ENCODE results near the gene ARL15.

The ARL15 gene

DNA sequence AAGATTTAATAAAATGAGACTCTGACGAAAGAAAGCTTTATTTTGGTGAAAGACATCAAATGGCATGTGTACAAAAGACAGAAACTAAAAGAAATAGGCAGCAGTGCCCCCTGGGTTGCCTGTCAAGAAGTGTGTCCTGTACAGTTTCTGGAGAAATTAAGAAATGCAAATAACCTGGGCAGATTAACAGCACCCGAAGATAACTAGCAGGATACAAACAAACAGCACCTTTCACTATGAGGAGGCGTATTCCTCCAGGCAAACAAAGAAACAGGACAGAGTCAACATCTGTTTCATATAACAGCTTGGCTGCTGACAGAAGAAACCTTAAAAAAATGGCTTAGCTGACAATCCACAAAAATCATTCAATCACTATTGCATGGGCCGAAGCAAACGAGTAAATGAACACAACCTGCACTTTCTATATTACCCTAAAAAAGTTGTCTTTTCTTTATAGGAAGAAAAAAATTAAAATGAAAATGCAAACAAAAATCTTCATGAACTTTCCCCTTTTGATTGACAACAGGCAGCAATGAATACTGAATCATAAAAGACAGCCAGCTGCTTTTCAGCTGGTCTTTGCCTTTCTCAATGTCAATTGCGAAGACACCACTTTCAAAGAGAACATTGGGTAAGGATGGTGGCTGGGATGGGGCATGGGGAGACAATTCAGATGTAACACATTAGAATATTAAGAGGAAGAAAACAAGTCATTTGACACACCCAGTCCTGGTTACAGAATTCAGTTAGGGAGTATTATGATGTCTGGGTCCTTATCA, 162.1 kb downstream of the ARL15 start:
- DNase-seq (ENCODE audit: low spot score), result no peak

DNA sequence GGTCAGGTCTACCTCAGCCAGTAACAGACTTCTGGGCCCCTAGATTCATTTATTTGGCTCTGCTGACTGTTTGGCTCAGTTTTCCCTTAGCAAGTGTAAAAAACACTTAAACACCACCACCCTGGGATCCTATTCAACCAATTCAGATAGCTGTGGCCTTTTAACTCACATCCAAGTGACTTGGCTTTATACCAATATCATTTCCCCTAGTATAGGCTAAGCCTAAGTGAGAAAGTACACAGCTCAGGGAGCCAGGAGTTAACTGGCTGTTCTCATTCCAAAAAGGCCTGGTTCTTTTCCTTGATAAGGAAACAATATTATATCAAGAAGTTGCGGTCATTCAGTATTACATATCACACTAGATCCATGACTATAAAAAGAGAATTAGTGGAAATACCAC, 163.5 kb downstream of the ARL15 start:
- no peak for DNase-seq (ENCODE audit: low spot score)

DNA sequence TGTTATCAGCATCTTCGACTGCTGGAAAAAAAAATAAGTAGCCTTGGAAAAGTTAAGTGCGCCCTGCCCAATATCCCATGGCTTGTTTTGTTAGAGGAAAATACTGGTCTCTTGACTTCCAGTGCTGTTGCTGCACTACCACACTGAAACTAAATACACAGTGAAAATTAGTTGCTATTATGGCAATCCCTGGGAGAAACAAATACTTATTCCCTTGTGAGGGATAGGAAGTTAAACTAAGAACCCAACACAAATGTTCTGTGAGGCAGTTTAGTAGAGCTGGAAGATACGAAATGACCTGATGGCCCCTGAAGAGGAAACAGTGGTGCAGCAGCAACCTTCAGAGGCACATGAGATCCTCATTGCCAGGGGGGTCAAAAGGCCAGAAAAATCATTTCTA, 164.0 kb downstream of the ARL15 start:
- no peak for DNase-seq (ENCODE audit: low spot score)

DNA sequence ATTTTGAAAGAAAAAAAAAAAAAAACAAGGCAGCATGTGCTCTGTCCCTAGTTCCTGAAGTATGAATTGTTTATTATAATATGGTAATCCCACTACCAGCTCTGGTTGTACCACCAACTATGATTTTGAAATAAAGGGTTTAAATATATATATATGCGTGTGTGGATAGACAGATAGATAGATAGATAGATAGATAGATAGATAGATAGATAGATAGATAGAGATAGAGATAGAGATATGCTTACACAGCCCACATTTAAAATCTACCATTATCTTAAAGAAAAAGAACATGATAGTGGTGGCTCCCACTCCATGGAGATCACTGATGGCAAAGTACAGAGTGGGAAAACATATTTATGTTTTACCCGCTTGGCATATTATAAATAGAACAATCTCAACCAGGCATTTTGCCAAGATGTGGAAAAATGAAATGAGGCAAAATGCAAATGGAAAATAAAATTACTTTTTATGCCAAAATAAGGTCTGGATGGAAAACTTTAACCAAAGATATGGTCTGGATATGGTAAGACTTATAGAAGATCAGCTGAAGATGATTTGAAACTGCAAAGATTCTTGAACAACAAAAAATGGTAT, 170.0 kb downstream of the ARL15 start:
- no peak for DNase-seq (ENCODE audit: low spot score)

DNA sequence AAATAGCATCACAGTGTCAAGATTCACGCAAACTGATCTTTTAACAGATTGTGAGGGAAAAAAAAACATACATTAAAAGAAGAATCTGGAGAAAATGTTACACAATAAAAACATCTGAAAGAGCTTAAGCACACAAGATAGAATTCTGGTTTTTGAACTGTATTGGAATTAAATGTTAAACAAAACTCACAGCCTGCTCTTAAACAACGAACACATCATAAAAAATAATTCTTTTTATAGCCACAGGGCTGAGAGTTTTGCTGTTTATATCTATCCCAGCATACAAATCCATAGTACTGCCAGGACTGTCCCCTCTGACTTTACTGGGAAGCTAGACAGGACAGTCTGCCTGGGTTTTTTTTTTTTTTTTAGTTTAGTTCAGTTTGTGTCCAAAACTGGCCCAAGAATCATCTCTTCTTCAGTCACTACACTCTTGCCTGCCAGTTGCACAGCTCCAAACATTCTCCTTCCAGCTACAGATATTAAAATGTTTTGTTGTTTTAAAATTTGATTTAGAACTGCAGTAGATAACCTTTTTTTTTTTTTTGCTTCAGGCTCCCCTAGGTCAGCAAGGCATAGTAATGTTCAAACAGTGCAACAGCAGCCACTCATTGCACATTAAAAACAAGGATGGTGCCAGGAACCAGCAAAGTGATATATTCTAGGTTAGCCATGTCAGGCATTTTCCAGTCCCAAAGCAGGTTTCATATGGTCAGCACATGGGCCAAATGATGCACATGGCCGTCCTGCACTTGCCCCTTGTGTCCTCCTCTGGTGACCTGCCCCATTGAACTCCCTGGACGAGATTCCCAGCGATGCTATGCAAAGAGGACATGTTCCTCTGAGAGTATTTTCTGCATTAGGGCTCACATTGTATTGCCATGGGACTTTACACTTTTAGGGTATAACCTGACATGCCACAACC, 173.6 kb downstream of the ARL15 start:
- no peak for DNase-seq (ENCODE audit: low spot score)

DNA sequence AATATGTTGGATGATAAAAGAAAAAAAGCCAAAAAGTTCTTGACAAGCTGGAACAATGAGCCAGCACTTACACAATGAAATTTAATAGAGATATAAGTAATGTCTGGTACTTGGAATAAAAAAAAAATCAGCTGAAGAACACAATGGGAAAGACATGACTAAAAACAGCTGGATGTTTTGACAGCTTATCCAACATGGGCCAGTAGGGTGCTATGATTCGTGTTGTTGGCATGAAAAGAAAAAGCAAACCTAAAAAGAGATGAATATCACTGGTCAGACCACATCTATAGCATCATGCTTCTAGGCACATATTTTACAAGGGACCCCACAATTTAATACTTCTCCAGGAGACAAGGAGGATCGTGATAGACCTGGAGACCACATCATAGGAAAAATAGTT, 175.3 kb downstream of the ARL15 start:
- DNase-seq (ENCODE audit: low spot score), result peak; percentile 32

DNA sequence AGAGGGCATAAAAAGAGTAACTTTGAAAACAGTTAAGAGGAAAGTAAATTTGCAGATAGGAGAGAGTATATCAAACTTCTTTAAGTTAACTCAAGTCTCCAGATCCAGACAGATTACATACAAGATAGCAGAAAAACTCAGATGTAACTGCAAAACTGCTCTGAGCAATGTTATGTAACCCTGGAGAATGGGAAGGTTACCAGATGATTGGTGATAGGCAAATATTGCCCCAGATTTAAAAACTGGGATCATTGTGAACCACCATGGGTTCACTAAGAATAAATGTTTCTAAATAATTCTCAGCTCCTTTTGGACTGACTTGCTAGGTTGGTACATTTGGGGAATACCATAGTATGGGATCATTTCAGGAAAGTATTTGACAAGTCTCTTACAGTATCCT, 176.5 kb downstream of the ARL15 start:
- no peak for DNase-seq (ENCODE audit: low spot score)

DNA sequence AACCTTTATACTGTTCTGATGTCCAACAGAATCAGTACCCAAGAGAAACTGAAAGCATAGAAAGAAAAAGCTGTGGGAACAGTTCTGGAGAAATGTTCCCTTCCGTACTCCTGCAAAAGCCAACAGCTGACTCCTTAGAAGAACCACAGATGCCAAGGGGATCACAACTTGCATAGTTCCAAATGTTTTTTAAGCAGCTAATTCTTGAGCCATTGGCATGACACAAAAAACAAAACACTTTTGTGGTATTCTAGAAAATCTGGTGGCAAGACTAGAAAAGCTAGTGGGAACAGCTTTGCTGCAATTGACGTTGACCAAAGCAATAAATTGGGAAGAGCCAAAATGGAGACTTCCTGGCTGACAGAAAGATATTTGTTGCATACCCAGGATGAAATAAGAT, 189.9 kb downstream of the ARL15 start:
- DNase-seq (ENCODE audit: low spot score), result no peak

DNA sequence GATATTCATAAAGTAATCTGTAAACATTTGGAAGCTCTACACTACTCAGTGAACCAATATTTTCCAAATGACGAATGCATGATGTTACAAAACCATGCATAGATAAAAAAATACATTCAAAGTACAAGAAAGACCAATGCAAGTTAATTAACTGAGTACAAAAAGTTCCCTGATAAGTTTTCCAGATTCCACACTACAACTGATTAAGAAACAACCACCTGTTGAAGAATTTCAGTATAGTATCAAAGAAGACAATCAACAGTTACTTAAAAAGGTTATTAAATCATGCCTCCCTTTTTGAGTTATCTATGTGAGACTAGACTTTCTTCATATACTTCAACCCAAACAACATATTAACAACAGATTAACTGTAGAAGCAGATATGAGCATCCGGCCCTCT, 192.4 kb downstream of the ARL15 start:
- no peak for DNase-seq (ENCODE audit: low spot score)

DNA sequence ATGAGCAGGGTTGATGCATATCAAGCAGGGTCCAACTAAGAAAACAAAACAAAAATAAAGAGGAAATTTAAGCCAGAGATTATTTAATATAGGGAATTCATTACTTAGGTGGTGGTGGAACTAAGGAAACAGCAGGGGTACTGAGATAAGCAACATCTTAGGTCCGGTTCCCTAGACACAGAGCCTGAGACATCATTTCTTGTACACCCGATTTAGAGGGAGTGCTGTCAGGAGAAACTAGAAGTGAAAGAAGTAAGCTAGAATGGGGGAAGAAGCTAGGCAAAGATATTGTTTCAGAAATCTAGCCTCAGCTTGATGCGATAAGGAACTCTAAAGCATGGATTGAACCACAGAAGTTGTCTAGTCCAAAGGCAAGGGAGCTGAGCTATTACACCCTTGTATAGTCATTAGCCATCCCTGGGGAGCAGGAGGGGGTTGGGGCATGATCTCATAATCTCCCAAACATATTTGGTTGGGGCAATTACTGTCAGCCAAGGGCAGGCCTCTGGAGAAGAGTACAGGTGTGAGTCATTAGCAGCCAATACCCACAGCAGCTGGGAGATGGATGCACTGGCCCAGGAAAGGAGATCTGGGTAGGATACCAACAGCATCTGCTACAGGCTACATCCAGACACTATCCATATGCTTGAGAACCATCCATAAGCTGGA, 194.5 kb downstream of the ARL15 start:
- peak; percentile 55 for DNase-seq (ENCODE audit: low spot score)

DNA sequence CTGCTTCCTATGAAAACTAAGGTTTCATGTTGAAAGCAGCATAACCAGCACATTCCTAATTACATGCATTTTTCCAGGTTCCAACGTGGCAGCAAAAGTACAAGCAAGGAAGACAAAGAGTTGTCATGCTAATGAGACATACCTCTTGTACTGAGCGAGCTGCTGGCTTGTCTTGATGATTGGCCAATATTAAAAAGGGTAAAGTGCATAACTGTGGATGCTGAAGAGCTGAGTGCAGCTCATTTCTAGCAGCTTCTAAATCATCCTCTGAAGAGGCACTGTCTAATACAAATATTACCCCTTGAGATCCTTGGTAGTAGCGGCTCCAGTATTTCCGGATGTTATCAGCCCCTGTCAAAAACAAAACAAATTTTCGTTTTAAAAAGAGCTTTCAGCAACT, 197.3 kb downstream of the ARL15 start:
- no peak for DNase-seq (ENCODE audit: low spot score)

DNA sequence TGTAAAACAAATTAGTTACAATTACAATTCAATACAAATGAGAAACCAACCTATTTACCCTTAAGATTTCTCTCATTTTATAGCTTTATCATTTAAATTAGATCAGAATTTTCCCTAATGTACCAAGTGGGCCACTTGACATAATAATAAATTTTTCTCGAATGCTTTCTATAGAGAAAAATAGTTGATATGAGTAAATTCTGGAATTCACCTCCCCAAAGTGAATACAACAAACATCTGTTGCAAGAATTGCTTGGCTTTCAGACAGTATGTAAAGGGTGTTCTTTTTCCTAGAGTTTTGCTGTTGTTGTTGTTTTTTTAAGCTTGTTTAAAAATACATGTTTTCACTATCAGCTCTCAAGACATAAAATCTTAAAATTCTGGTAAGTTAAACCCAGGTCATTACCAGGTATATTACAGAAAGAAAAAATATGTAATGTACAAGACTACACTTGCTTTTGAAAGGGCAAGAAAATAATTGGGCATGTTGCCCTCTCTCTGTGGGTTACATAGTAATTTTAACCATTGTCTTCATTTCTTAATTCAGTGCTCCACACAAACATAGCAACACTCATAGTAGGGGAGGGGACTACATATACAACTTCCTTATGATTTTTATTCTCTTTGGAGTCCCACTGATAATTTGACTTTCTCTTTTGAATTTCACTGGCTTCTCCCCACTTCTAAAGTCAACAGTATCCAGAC, 200.6 kb downstream of the ARL15 start:
- no peak for DNase-seq (ENCODE audit: low spot score)

DNA sequence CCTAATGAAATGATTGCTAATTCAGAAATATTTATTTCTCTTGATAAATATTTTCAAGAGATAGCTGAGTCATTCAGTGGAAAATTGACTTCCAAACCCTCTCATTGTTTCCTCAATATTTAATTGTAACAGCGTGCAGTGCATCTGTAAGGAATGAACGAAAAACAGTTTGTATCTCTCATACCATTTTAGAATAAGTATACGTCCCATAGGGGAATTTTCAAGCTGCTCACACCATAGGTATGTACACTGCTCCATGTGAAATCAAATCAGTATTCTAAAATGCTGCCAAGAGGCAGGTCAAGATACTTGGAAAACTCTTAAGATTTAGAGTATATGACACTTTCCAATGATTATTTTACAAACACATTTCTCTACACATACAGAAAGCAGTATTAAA, 202.2 kb downstream of the ARL15 start:
- DNase-seq (ENCODE audit: low spot score), result no peak

DNA sequence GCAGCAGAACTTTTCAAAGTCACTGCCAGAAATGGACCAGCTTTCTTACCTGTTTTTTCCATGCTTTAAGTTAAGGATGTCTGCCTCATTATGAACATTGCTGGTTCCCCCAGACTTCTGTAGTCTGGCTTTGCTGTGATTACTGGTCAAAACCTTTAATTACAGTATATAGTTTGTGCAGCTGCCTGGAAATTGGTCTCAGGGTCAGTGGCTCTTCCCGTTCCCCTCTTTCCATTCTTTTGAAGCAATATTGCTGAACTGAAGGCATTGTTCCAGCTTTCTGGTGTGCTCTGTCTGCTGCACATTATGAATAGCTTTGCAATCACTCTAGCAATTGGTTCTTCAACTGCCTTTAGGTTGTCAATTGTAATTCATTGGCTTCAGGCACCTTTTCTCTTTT, 206.5 kb downstream of the ARL15 start:
- DNase-seq (ENCODE audit: low spot score), result no peak

DNA sequence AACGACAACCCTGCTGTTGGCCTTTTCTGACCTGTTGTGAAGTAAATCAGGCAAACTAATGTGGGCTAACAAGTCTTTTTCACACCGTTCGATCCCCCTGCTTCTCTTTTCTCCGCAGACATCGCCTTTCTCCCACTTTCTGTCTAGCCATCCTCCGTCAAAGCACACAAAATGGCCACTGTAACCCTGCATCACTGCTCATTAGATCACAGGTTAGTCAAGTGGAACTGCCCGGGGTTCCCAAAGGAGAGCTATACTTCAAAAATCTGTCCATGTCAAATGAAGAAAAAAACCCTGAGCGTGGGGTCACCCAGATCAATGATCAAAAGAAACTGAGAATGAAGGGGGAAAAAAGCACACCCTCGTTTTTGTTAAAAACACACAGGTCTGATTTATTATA, 212.1 kb downstream of the ARL15 start:
- no peak for DNase-seq (ENCODE audit: low spot score)

DNA sequence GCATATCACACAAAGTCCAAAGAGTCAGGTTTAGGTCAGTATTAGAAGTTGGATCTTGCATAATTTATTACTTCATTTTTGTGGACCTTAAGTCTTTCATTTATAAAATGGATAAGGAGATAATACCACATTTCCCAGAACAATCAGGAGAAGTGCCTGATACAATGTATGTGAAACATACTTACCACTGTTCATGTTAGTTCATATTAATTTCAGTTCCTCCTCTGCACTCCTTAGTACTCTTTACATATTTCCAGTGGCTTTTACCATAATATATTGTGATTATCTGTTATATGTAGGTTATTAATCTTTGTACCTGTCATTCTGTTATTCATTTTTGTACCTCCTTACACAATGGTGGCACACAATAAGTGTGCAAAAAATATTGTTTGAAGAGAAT, 214.4 kb downstream of the ARL15 start:
- no peak for DNase-seq (ENCODE audit: low spot score)

DNA sequence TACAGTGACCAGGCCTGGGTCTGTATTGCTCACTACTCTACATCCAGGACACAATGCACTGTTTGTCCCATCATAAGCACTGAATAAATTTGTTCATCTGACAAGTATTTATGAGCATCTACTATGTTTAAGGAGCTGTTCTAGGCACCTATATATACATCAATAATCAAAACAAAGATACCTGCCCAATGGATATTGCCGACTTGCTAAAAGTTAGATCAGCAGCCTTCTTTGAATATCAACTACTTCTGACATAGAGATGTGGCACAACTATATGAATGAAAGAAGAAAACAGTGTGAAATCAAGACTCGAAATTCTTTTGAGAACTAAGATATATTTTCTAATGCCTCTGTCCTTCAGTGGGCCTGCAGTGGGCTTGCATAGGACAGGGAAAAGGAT, 215.7 kb downstream of the ARL15 start:
- DNase-seq (ENCODE audit: low spot score), result no peak

DNA sequence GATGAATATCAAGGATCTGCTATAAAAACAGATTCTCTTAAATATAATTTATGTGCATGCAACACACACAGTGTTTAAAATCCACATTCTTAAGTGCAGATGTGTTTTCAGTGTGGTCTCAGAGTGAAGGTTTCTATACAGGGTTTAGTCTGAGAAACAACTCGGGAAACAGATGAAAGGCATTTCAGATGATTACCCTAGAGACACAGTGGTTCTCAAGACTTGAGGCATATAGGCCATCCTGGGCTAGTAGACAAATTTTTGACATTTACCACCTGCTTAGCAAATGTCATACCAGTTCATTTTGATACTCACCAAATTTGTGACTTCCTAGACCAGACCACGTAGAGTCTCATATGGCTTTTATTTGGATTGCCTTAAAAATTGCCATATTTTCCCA, 216.5 kb downstream of the ARL15 start:
- no peak for DNase-seq (ENCODE audit: low spot score)

DNA sequence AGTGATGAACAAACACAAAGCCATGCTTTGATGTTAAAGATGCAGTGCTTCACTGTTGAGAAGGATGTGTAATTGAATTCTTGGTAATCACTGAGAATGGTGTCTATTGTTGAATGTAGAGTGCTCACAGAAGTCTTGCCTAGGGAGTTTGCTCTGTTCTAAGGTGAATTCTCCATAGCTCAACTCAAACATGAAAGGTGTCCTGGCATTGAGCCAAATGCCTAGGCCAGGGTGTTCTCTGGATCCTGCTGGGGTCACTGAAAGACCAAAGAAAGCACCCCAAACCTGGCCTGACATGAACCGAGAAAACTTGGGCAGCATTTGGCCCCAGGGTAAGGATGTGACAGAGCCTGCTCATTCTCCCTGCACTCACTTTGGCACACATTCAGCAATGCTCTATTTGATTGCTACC, 217.3 kb downstream of the ARL15 start:
- DNase-seq (ENCODE audit: low spot score), result no peak

DNA sequence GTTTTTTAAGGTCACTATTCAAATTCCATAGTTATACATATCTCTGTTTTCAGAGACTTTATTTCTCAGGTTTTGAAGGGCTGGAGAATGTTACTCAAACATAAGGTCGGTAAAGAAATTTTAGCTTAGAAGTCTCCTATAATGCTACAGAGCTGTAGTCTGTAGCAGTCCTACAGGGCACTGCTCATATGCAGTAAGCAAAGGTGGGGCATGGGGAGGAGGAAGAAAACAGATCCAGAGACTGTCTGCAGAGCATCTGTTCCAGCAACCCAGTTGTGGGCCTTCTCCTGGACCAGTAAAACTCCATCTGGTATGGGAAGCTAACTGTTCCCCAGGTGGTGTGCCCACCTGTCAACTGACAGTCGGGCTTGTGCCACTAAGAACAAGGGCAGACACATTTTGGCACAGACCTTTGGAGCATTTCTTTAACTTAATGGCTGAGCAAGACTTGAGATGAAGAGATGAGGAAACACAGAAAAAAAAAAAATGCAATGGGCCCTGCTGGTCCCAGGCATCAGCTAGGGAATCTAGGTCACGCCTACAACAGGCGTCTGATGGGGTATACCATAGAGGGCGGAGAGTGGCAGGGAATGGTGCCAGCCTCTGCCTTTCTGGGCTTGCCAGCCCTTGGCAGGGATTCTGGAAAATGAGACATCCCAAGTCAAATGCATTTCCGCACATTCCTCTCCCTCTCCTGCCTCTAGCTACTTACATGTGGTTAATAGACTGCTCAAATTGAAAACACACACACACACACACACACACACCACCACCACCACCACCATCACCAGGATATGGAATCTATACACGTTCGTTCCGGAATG, 218.9 kb downstream of the ARL15 start:
- DNase-seq (ENCODE audit: low spot score), result no peak
